Measurements from ENCODE around the gene MMRN1.
A peak's percentile ranks its signal among the peaks of the same experiment; 100 is the strongest.

MMRN1 gene

GRCh38 chr4:89894649-89895550 lies at the start of gene MMRN1:
Gene MMRN1, plus strand, starts transcription at chr4:89894854. Its CDS starts 118 bp downstream, at chr4:89894972.
- no peak for DNase-seq (ENCODE audit: low spot score)

DNA sequence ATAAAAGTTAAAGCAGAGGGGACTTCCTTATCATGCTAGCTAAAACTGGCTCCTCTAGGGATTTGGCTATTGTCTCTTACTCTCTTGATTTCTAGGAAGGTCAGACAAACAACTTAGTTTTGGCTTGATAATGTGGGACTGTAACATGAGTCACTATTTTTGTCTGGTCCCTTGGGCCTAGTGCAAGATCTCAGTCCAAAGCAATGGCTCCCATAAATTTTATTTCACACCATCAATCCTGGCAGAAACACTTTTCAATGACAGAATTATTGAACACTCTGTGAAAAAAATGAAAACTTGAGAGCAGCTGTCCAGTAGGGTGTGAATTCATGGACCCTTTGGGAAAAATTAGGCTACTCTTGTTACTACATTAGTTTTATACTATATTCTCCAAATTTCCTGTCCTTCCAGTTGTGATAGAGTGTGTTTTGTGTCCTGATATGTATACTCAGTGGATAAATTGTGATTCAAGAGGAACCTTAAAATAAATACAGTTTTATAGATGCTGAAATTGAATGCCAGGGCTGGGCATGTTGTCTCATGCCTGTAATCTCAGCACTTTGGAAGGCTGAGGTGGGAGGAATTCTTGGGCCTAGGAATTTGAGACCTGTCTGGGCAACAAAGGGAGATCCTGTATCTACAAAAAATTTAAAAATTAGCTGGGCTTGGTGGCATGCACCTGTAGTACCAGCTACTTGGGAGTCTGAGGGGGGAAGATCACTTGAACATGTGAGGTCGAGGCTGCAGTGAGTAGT lies 46.9 kb upstream of the MMRN1 start:
- DNase-seq (ENCODE audit: low spot score): no peak

DNA sequence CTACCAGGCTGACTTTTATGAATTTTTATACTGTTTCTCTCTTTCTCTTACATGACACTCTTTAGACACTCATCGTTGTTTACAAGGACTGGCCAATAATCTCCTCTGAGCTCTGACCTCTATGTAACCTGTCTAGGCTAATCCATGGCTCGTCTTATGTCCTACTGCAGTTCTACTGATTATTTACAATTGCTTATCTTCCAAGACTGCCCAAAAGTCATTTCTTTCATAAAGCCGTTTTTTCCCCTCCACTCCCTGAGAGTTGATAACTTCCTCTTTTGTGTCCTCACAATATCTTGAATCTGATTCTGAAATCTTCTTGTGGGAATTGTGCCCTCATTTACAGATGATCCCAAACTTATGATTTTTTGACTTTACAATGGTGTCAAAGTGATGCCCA lies 39.4 kb upstream of the MMRN1 start:
- no peak for DNase-seq (ENCODE audit: low spot score)

DNA sequence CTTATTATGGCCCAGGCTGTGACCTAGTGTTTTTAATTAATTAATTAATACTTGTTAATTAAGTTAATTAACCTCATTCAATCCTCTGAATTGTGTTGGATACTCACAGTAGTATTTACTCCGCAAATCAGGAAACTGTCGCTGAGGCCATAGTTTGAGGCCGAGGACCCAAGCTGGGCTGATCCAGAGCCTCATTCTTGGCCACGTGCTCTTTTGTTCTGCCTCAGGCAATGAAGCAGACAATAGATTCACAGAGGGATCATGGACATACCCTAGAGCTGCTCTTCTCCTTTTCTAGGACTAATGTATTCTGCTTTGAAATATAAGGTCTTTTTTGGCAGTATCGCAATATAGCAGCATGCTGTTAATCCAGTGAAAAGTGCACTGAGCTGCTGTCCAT lies 33.7 kb upstream of the MMRN1 start:
- DNase-seq (ENCODE audit: low spot score): no peak

GRCh38 chr4:89863533-89863932 lies 31.1 kb upstream of the MMRN1 start:
- no peak for DNase-seq (ENCODE audit: low spot score)

- no peak for DNase-seq (ENCODE audit: low spot score)
Observed at GRCh38 chr4:89868276-89868675, 26.4 kb upstream of the MMRN1 start.

GRCh38 chr4:89868999-89869589 lies 25.6 kb upstream of the MMRN1 start:
- peak; percentile 5 for DNase-seq (ENCODE audit: low spot score)

- DNase-seq (ENCODE audit: low spot score): no peak
Observed at GRCh38 chr4:89871211-89871610, 23.4 kb upstream of the MMRN1 start.

- no peak for DNase-seq (ENCODE audit: low spot score)
Observed at GRCh38 chr4:89876548-89876947, 18.1 kb upstream of the MMRN1 start.

GRCh38 chr4:89878611-89879010 lies 16.0 kb upstream of the MMRN1 start:
- DNase-seq (ENCODE audit: low spot score): no peak

GRCh38 chr4:89879215-89879614 lies 15.4 kb upstream of the MMRN1 start:
- DNase-seq (ENCODE audit: low spot score): no peak

DNA sequence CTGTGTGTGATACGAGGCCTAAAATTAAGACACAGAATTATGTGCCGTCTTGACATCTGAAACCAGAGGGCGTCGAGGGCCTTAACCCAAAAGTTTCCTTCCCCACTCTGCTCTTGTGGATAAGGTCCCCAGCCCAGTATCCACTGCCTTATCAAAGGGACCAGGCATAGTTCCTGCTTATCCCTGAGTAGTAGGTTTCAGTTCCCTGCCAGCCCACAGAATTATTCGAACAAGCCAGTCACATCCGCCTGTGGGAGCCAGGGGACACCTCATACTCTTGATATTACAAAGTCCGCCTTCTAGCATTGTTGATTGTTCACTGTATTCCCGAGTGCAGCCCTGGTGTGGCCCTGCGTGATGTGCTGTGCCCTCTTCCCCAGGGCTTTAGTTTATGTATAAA lies 5.4 kb upstream of the MMRN1 start:
- no peak for DNase-seq (ENCODE audit: low spot score)

DNA sequence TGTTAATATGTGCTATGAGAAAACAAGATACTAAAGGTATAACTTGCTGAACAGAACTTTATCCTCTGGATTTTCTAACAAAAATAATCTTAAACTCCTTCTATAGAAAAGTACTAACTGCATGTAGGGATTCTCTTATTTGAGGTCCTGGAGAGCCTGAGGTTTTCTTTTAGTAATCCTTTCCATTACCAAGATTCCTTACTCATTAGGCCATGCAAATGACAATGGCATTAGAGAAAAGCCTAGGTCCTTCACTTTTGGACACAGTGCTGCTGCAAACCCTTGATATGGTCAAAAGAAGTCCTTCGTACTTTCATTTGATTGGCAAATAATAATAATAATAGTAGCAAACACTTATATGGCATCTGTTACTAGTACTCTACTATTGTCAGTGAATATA lies 3.2 kb downstream of the MMRN1 start:
- no peak for DNase-seq (ENCODE audit: low spot score)

DNA sequence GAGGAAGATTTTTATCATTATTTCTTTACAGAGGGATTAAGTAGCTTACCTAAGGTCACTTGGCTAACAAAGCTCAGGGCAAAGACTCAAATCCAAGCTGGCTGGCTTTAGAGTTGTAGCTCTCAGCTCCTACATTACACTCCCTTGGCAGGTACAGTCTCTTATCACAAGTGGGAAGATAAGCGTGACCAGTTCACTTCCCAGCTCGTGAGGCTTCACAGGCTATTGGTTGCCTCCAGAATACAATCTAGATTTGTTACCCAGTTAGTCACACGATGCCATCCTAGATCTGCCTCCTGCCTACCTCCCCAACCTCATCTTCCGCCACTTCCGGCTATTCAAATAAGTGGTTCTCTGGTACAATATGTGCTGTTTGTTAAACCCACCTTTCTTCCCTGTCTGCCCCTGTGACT lies 3.7 kb downstream of the MMRN1 start:
- DNase-seq (ENCODE audit: low spot score): no peak

- no peak for DNase-seq (ENCODE audit: low spot score)
Observed at GRCh38 chr4:89899152-89899551, 4.5 kb downstream of the MMRN1 start.

DNA sequence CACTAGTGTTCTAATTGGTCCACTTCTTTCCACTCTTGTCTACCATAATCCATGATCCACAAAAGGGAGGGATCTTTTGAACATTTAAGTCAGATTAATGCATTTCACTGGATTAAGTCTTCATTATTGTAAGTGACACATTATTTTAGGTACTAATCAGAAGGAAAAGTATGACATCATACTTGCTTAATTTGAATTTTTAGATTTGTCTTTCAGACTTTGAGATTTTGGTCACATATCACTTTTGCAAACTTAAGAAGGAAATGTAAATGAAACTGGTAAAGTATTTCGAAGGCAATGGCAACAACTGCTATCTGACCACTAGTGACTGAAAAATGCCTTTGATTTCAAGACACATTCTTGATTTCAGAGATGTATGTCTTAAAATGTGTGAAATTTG lies 5.2 kb downstream of the MMRN1 start:
- DNase-seq (ENCODE audit: low spot score): no peak

- peak; percentile 70 for DNase-seq (ENCODE audit: low spot score)
Observed at GRCh38 chr4:89901808-89902431, 7.3 kb downstream of the MMRN1 start.

DNA sequence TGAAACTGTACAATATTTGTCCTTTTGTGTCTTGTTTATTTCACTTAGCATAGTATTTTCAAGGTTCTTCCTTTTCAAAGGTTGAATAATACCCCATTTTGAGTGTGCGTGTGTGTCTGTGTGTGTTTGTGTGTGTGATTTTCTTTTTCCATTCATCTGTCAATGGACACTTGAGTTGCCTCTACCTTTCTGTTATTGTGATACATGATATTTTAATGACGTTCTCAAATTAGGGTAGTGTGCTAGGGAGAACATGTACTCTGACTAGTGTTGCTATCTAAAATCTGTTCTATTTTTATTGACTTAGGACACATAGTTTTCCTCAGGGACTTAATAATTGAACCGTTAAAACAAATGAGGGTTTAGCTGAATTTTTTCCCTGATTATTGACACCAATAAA lies 9.9 kb downstream of the MMRN1 start:
- DNase-seq (ENCODE audit: low spot score): no peak

DNA sequence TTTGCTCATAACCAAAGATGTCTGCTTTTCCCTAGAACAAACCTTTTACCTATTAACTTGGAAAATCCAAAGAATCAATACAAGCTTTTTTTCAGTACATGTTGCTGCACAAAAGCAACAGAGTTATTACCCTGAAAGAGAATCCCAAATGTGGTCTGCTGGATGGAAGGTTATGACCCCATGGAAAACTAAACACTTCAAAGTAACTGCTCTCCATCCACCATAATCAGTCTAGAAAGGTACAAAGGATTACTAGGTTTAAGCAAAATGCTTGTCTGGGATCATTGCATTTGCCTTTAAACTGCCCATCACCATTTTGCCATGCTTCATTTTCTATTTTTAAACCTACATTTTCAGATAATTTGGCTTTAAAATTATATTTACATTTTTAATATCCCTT lies 11.7 kb downstream of the MMRN1 start:
- no peak for DNase-seq (ENCODE audit: low spot score)

- no peak for DNase-seq (ENCODE audit: low spot score)
Observed at GRCh38 chr4:89906777-89907521, 12.3 kb downstream of the MMRN1 start.

GRCh38 chr4:89909889-89910288 lies 15.2 kb downstream of the MMRN1 start:
- no peak for DNase-seq (ENCODE audit: low spot score)

- DNase-seq (ENCODE audit: low spot score): no peak
Observed at GRCh38 chr4:89913623-89914022, 19.0 kb downstream of the MMRN1 start.

Data from AG08395 (cell line).